ENCODE measurements around the gene PILRA.

DNA sequence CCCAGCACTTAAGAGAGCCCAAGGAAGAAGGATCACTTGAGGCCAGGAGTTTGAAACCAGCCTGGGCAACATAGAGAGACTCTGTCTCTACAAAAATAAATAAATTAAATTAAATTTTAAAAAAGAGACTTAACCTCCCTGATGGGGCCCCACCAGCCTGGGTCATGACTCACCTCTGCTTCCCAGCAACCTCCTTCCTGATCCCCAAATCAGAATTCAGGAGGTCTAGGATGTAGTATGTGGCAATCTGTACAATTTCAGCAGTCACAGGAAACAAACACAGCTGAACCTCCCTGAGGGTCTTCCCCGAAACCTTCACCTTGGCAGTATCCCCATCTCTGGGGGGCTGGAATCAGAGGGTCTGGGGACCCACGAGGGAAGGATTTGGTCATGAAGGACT is 72.8 kb downstream of the PILRA start:
- TF ChIP-seq, protein P1, sequence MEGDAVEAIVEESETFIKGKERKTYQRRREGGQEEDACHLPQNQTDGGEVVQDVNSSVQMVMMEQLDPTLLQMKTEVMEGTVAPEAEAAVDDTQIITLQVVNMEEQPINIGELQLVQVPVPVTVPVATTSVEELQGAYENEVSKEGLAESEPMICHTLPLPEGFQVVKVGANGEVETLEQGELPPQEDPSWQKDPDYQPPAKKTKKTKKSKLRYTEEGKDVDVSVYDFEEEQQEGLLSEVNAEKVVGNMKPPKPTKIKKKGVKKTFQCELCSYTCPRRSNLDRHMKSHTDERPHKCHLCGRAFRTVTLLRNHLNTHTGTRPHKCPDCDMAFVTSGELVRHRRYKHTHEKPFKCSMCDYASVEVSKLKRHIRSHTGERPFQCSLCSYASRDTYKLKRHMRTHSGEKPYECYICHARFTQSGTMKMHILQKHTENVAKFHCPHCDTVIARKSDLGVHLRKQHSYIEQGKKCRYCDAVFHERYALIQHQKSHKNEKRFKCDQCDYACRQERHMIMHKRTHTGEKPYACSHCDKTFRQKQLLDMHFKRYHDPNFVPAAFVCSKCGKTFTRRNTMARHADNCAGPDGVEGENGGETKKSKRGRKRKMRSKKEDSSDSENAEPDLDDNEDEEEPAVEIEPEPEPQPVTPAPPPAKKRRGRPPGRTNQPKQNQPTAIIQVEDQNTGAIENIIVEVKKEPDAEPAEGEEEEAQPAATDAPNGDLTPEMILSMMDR (IDR thresholded peaks at IDR 0.05): no peak
- no peak for TF ChIP-seq POLR2AphosphoS5 (IDR thresholded peaks at IDR 0.05)
- no peak for TF ChIP-seq POLR2A (IDR thresholded peaks at IDR 0.05)

Data from suprapubic skin (tissue), 4 donors.